Activated B cell treated with CpG ODN at 0.5 μM for 24 hours (primary cell): ENCODE results near the gene CCNF. TPM values are rescaled to one million over a fixed set of nuclear protein-coding genes. Genes with fewer than 3 reads are reported as not detected.
A peak's percentile ranks its signal among the peaks of the same experiment; 100 is the strongest.

ENCODE experiments used
- ATAC-seq: fragments of 200-7000 bp; cut with Tn5 transposase; one replicate; pipeline ENCODE4 v1.10.0; 2021; ENCODE audit warnings: low read depth, mild to moderate bottlenecking, moderate library complexity
- CTCF ChIA-PET: fragments of 350-600 bp; sonication (Branson Sonifier 250); formaldehyde crosslinking; loops from one replicate; lab custom pipeline; 2021; ENCODE audit warnings: antibody characterized with exemption; lab: Charles Lee
- POLR2A ChIA-PET: fragments of 350-600 bp; sonication (Branson Sonifier 250); formaldehyde crosslinking; loops from one replicate; lab custom pipeline; 2021; ENCODE audit warnings: antibody characterized with exemption; lab: Charles Lee
- DNase-seq: peaks from one replicate; pipeline ENCODE4 v3.0.0; 2022
- H3K27ac Mint-ChIP-seq: one replicate; pipeline ENCODE4 v1.8.0; 2020; ENCODE audit warnings: mixed read lengths
- H3K27me3 Mint-ChIP-seq: one replicate; pipeline ENCODE4 v1.8.0; 2021; ENCODE audit warnings: mixed read lengths
- H3K36me3 Mint-ChIP-seq: one replicate; pipeline ENCODE4 v1.8.0; 2021; ENCODE audit warnings: low read depth, mixed read lengths
- H3K4me1 Mint-ChIP-seq: one replicate; pipeline ENCODE4 v1.8.0; 2021; ENCODE audit warnings: mixed read lengths
- H3K4me3 Mint-ChIP-seq: one replicate; pipeline ENCODE4 v1.8.0; 2020; ENCODE audit warnings: mild to moderate bottlenecking, mixed read lengths
- H3K9me3 Mint-ChIP-seq: one replicate; pipeline ENCODE4 v1.8.0; 2020; ENCODE audit warnings: mixed read lengths
- intact Hi-C: fragments of 100-400 bp; cut with micrococcal nuclease; formaldehyde crosslinking; loops from one replicate; pipeline ENCODE4 v1.15.1; 2024
- total RNA-seq: library from RNA; stranded (reverse); gene quantifications from 2 replicates; pipeline ENCODE4 v1.2.3, GENCODE V29; 2022
- TF ChIP-seq, protein P1 (sequence below): fragments of 200-600 bp; IDR thresholded peaks from one replicate; pipeline ENCODE4 v1.8.0; 2022; ENCODE audit warnings: antibody characterized with exemption, mild to moderate bottlenecking

CCNF gene
- total RNA-seq, 1 donor from 2014 or later = 5.5 TPM

DNA sequence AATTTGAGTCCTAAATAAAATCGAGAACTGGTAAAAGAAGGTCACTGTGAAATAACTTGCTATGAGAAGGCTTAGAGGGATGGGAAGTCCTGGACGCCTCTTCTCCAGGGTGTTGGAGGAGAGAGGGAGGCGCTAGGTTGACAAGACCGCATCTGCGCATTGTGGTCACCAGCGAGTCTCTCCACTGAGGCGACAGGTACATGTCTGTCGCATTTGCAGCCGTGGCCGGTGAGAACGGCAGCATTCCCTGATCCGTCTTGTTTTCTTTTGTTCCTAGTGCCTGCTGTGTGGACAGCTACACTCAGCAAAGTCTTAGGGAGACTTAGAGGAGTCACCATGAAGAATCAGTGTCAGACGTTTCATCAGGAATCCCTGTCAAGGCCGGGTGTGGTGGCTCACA is 76.4 kb downstream of the CCNF start:
- no peaks in the 10 kb centered on the region for H3K27me3 Mint-ChIP-seq
- H3K36me3 Mint-ChIP-seq = no peaks in the 10 kb centered on the region
- intact Hi-C loops = no loop called here
- ChIA-PET POLR2A (interaction anchor here (2.4 to 3.1 kb wide), 2 partner anchors 15 to 26 kb away, joined by 16 to 17 read pairs; partner anchors contain the start of genes AMDHD2 and CEMP1), CTCF (no interaction called here)
- no peak for DNase-seq
- peaks cover 54% of the 10 kb centered on the region for H3K4me1 Mint-ChIP-seq
- no peaks in the 10 kb centered on the region for H3K9me3 Mint-ChIP-seq
- no peak for ATAC-seq
- no peak overlapping the region for H3K4me3 Mint-ChIP-seq
- peak overlapping the region; percentile 6 for H3K27ac Mint-ChIP-seq
- TF ChIP-seq, protein P1, sequence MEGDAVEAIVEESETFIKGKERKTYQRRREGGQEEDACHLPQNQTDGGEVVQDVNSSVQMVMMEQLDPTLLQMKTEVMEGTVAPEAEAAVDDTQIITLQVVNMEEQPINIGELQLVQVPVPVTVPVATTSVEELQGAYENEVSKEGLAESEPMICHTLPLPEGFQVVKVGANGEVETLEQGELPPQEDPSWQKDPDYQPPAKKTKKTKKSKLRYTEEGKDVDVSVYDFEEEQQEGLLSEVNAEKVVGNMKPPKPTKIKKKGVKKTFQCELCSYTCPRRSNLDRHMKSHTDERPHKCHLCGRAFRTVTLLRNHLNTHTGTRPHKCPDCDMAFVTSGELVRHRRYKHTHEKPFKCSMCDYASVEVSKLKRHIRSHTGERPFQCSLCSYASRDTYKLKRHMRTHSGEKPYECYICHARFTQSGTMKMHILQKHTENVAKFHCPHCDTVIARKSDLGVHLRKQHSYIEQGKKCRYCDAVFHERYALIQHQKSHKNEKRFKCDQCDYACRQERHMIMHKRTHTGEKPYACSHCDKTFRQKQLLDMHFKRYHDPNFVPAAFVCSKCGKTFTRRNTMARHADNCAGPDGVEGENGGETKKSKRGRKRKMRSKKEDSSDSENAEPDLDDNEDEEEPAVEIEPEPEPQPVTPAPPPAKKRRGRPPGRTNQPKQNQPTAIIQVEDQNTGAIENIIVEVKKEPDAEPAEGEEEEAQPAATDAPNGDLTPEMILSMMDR = no peak

GRCh38 chr16:2507052-2507659 is 77.9 kb downstream of the CCNF start:
- TF ChIP-seq, protein P1 = no peak
- ChIA-PET CTCF (interaction anchor here (0.9 to 1.1 kb wide), 3 partner anchors 8 to 33 kb away, joined by 4 to 7 read pairs (median 5); partner anchors contain the start of gene AMDHD2), POLR2A (interaction anchor here (0.6 to 3.1 kb wide), 12 partner anchors 9 to 604 kb away, joined by 3 to 17 read pairs (median 4); partner anchors contain the start of genes AMDHD2, CEMP1, ECI1 and PDPK1)
- ATAC-seq = peak; percentile 89
- H3K4me3 Mint-ChIP-seq = peak overlapping the region; percentile 33
- H3K9me3 Mint-ChIP-seq = no peaks in the 10 kb centered on the region
- peak overlapping the region; percentile 89 for H3K27ac Mint-ChIP-seq
- no peaks in the 10 kb centered on the region for H3K36me3 Mint-ChIP-seq
- H3K4me1 Mint-ChIP-seq = peaks cover 62% of the 10 kb centered on the region
- intact Hi-C loops = no loop called here
- H3K27me3 Mint-ChIP-seq = no peaks in the 10 kb centered on the region
- peak; percentile 51 for DNase-seq

DNA sequence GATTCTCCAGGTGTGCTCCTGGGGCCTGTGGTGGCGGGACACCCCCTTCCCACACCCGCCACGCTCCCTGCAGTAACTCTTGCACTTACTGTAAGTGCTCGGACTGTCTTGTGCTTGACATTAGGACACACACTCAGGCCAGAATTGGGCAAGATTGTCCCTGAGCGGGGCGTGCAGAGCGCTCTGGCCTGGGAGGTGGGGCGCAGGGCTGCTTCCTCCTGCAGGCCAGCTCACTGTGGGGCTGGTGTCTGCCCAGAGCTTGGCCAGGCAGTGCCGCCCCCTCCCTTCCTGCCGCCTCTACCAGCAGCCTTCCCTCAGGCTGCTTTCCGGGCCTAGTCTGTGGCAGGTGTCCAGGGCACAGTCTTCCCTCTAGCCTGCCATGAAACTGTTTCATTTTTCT is 78.4 kb downstream of the CCNF start:
- Mint-ChIP-seq H3K4me1 (peaks cover 67% of the 10 kb centered on the region), H3K27me3 (no peaks in the 10 kb centered on the region), H3K9me3 (no peaks in the 10 kb centered on the region), H3K36me3 (no peaks in the 10 kb centered on the region), H3K4me3 (no peak overlapping the region), H3K27ac (peak overlapping the region; percentile 89)
- ATAC-seq (peak; percentile 9), DNase-seq (no peak)
- ChIA-PET CTCF (interaction anchor here (0.9 to 1.1 kb wide), 3 partner anchors 8 to 33 kb away, joined by 4 to 7 read pairs (median 5); partner anchors contain the start of gene AMDHD2), POLR2A (interaction anchor here (0.9 to 3.1 kb wide), 9 partner anchors 8 to 352 kb away, joined by 3 to 17 read pairs (median 4); partner anchors contain the start of genes AMDHD2, CEMP1, ECI1 and PDPK1)
- TF ChIP-seq, protein P1 = no peak
- intact Hi-C loops = no loop called here

Other genes starting within 250 kb of the CCNF start
- gene CASKIN1, start 232.8 kb upstream of the CCNF start, total RNA-seq = not detected in 2 replicates
- 35.7 and 38.7 TPM in 2 replicates for gene MLST8, start 224.0 kb upstream of the CCNF start, total RNA-seq
- 4.9 and 5.1 TPM in 2 replicates for gene BRICD5, start 218.6 kb upstream of the CCNF start, total RNA-seq
- gene PGP, start 214.6 kb upstream of the CCNF start, total RNA-seq = 9.9 and 10.4 TPM in 2 replicates
- gene E4F1, start 205.9 kb upstream of the CCNF start, total RNA-seq = 29.9 and 31.3 TPM in 2 replicates
- 1.2 and 1.3 TPM in 2 replicates for gene DNASE1L2, start 193.0 kb upstream of the CCNF start, total RNA-seq
- gene ECI1, start 177.9 kb upstream of the CCNF start, total RNA-seq = 38.1 and 43.0 TPM in 2 replicates
- gene RNPS1, start 161.3 kb upstream of the CCNF start, total RNA-seq = 228 and 232 TPM in 2 replicates
- gene ABCA3, start 88.7 kb upstream of the CCNF start, total RNA-seq = 2.4 and 3.1 TPM in 2 replicates
- gene TEDC2, start 30.7 kb downstream of the CCNF start, total RNA-seq = 3.4 and 4.4 TPM in 2 replicates
- not detected in 2 replicates for gene NTN3, start 41.9 kb downstream of the CCNF start, total RNA-seq
- 9.1 and 12.6 TPM in 2 replicates for gene TBC1D24, start 45.7 kb downstream of the CCNF start, total RNA-seq
- gene ATP6V0C, start 84.5 kb downstream of the CCNF start, total RNA-seq = 74.9 and 91.4 TPM in 2 replicates
- 65.5 and 90.8 TPM in 2 replicates for gene AMDHD2, start 90.9 kb downstream of the CCNF start, total RNA-seq
- 0.16 and 0.66 TPM in 2 replicates for gene CEMP1, start 102.0 kb downstream of the CCNF start, total RNA-seq
- gene PDPK1, start 108.6 kb downstream of the CCNF start, total RNA-seq = 42.5 and 62.0 TPM in 2 replicates